Ishikawa (cell line): ENCODE measurements around the gene CEP290.

Source experiments
- CEBPB ChIP-seq: IDR thresholded peaks from 2 replicates; pipeline ENCODE4 v1.6.1; 2012
- CREB1 ChIP-seq: IDR thresholded peaks from 2 replicates; pipeline ENCODE4 v1.6.1; 2012; ENCODE audit warnings: low read depth
- EGR1 ChIP-seq: IDR thresholded peaks from 2 replicates; pipeline ENCODE4 v1.6.1; 2012
- EP300 ChIP-seq: IDR thresholded peaks from 2 replicates; pipeline ENCODE4 v1.6.1; 2012; ENCODE audit warnings: borderline replicate concordance
- FOXM1 ChIP-seq: IDR thresholded peaks from 2 replicates; pipeline ENCODE4 v1.6.1; 2012; ENCODE audit warnings: low read depth, borderline replicate concordance
- NFIC ChIP-seq: IDR thresholded peaks from 2 replicates; pipeline ENCODE4 v1.6.1; 2012
- RAD21 ChIP-seq: IDR thresholded peaks from 2 replicates; pipeline ENCODE4 v1.6.1; 2012; ENCODE audit warnings: low read depth
- TAF1 ChIP-seq: IDR thresholded peaks from 2 replicates; pipeline ENCODE4 v1.6.1; 2012; ENCODE audit warnings: low read depth, mild to moderate bottlenecking
- TCF12 ChIP-seq: IDR thresholded peaks from 2 replicates; pipeline ENCODE4 v1.6.1; 2012; ENCODE audit warnings: low read depth
- TEAD4 ChIP-seq: IDR thresholded peaks from 2 replicates; pipeline ENCODE4 v1.6.1; 2012
- YY1 ChIP-seq: IDR thresholded peaks from 2 replicates; pipeline ENCODE4 v1.6.1; 2012; ENCODE audit warnings: low read depth
- ZBTB7A ChIP-seq: IDR thresholded peaks from 2 replicates; pipeline ENCODE4 v1.6.1; 2012; ENCODE audit warnings: low read depth
- TF ChIP-seq, protein P1 (sequence below): IDR thresholded peaks from 2 replicates; pipeline ENCODE4 v1.6.1; 2012; ENCODE audit warnings: low read depth, mild to moderate bottlenecking
- TF ChIP-seq, protein P2 (sequence below): IDR thresholded peaks from 2 replicates; pipeline ENCODE4 v1.6.1; 2012
- TF ChIP-seq, protein P3 (sequence below): IDR thresholded peaks from 2 replicates; pipeline ENCODE4 v1.6.1; 2012

Gene CEP290

DNA sequence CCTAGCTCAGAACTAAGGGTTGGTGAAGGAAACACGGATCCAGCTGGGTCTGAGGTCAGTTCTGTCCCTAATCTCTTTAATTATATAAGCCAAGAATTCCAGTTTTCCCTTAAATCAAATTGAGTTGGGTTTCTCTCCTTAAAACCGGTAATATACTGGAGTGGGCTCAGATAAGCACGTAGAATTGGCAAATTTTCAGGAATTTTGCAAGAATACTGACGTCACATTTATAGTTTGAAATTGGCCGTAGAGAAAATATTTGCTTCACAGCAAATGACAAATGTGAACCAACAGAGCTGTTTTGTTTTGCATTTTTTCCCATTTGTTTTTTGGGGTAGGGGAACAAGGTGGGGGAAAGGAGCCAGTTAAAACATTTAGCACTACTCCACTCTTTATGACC, 130.1 kb downstream of the CEP290 start:
- no peak for TF ChIP-seq CEBPB
- TF ChIP-seq ZBTB7A = no peak
- TF ChIP-seq FOXM1 = no peak
- no peak for TF ChIP-seq YY1
- TF ChIP-seq NFIC = no peak
- no peak for TF ChIP-seq TCF12
- TF ChIP-seq, protein P1, sequence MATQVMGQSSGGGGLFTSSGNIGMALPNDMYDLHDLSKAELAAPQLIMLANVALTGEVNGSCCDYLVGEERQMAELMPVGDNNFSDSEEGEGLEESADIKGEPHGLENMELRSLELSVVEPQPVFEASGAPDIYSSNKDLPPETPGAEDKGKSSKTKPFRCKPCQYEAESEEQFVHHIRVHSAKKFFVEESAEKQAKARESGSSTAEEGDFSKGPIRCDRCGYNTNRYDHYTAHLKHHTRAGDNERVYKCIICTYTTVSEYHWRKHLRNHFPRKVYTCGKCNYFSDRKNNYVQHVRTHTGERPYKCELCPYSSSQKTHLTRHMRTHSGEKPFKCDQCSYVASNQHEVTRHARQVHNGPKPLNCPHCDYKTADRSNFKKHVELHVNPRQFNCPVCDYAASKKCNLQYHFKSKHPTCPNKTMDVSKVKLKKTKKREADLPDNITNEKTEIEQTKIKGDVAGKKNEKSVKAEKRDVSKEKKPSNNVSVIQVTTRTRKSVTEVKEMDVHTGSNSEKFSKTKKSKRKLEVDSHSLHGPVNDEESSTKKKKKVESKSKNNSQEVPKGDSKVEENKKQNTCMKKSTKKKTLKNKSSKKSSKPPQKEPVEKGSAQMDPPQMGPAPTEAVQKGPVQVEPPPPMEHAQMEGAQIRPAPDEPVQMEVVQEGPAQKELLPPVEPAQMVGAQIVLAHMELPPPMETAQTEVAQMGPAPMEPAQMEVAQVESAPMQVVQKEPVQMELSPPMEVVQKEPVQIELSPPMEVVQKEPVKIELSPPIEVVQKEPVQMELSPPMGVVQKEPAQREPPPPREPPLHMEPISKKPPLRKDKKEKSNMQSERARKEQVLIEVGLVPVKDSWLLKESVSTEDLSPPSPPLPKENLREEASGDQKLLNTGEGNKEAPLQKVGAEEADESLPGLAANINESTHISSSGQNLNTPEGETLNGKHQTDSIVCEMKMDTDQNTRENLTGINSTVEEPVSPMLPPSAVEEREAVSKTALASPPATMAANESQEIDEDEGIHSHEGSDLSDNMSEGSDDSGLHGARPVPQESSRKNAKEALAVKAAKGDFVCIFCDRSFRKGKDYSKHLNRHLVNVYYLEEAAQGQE = no peak

DNA sequence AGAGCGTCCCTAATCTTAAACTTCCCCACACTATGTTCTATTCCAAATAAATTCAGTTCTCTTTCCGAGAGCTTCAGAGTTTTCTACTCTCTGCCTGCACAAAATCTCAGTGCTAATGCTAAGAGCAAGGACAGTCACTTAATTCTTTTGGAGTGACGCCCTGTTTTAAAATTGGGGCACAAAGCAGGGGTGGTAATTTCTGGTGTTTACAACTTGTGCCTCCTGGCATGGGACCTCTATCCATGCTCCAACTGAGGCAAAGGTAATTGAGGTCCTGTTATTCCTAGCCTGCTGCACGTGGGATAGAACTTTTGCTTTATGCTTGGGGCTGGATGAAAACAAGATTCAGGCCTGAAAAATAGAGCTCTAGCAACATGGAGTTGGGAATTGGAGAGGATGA, 135.5 kb downstream of the CEP290 start:
- no peak for TF ChIP-seq CEBPB
- TF ChIP-seq FOXM1 = no peak
- no peak for TF ChIP-seq CREB1
- no peak for TF ChIP-seq YY1
- TF ChIP-seq, protein P2, sequence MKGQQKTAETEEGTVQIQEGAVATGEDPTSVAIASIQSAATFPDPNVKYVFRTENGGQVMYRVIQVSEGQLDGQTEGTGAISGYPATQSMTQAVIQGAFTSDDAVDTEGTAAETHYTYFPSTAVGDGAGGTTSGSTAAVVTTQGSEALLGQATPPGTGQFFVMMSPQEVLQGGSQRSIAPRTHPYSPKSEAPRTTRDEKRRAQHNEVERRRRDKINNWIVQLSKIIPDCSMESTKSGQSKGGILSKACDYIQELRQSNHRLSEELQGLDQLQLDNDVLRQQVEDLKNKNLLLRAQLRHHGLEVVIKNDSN = no peak
- TF ChIP-seq, protein P3, sequence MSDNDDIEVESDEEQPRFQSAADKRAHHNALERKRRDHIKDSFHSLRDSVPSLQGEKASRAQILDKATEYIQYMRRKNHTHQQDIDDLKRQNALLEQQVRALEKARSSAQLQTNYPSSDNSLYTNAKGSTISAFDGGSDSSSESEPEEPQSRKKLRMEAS = no peak
- TF ChIP-seq ZBTB7A = no peak
- no peak for TF ChIP-seq TCF12
- no peak for TF ChIP-seq RAD21

DNA sequence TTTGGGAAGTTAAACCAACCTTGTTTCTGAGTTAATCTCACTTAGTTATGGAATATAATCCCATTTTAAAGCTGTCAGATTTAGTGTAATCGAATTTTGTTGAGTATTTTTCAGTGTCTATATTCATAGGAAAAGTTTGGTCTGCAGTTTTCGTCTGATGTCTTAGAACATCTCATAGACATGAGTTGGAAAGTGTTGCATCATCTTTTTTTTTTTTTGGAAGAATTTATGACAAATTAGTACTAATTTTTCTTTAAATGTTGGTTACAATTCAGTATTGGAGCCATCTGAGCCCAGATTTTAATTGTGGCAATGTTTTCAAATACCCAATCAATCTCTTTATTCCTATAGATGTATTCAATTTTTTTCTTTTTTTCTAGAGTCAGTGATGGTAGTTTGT, 140.6 kb downstream of the CEP290 start:
- TF ChIP-seq RAD21 (no peak), EGR1 (no peak), NFIC (no peak), TCF12 (no peak), CREB1 (no peak), CEBPB (no peak), EP300 (no peak), YY1 (no peak), TEAD4 (no peak), TAF1 (no peak), ZBTB7A (no peak), FOXM1 (no peak)
- TF ChIP-seq, protein P3 = no peak
- TF ChIP-seq, protein P2 = no peak
- TF ChIP-seq, protein P1 = no peak
